A673 (cell line): ENCODE results near the gene CEBPE.

Source experiments
- CTCF ChIP-seq: fragments of 300-800, 200-600 bp; sonication (generic); conservative IDR thresholded peaks from 2 replicates; pipeline ENCODE4 v1.5.1; 2017; ENCODE audit warnings: low read depth, mild to moderate bottlenecking, antibody characterized with exemption, low read length, moderate library complexity, mixed read lengths
- EZH2 ChIP-seq: fragments of 200-600 bp; sonication (generic); IDR thresholded peaks from 2 replicates; pipeline ENCODE4 v1.6.1; 2017; ENCODE audit warnings: borderline replicate concordance, low read depth, mild to moderate bottlenecking, mixed read lengths, antibody characterized with exemption, low read length; ENCODE audit not compliant: poor library complexity, severe bottlenecking

GRCh38 chr14:23125933-23126524, 7.0 kb upstream of the CEBPE start:
- no peak for TF ChIP-seq CTCF
- no peak for TF ChIP-seq EZH2
